ENCODE results near the gene PTPA. TPM values are rescaled to one million over a fixed set of nuclear protein-coding genes. Genes with fewer than 3 reads are reported as not detected.

PTPA gene
- total and polyA plus RNA-seq, 9 of the 15 experiments (the other 6 are each of a cell fraction or from before 2014, with no cell fraction given) = 1.7 to 121 (median 72.6) TPM

- TF ChIP-seq BCLAF1 (IDR thresholded peaks at IDR 0.05; ENCODE audit: borderline replicate concordance in 1 of 2, control insufficient read depth in 1 of 2, low read depth in 2 of 2, low read length in 1 of 2) (no peak), SNRNP70 (optimal IDR thresholded peaks at IDR 0.05; ENCODE audit: low read depth, low read length) (no peak), ZNF324 (CRISPR knock-in tag; IDR thresholded peaks at IDR 0.05) (no peak), SMC3 (conservative IDR thresholded peaks at IDR 0.05; ENCODE audit: insufficient read depth, low read depth, low read length) (peak; percentile 81), NCOA1 (IDR thresholded peaks at IDR 0.05; ENCODE audit: low read depth) (no peak), BRD4 (IDR thresholded peaks at IDR 0.05) (no peak), OTX1 (CRISPR knock-in tag; IDR thresholded peaks at IDR 0.05) (no peak), TRIM25 (IDR thresholded peaks at IDR 0.05; ENCODE audit: borderline replicate concordance) (no peak), ZNF253 (CRISPR knock-in tag; conservative IDR thresholded peaks at IDR 0.05) (no peak), ZNF23 (CRISPR knock-in tag; IDR thresholded peaks at IDR 0.05) (no peak), CTCF (IDR thresholded peaks at IDR 0.05 in 2 of 3, conservative IDR thresholded peaks at IDR 0.05 in 1 of 3; ENCODE audit: insufficient read depth in 2 of 3, low read depth in 1 of 3, low read length in 3 of 3) (peak; percentile 87 to 95 (median 94)), TCF7L2 (IDR thresholded peaks at IDR 0.05; ENCODE audit: low read depth, low read length) (no peak), SAFB2 (IDR thresholded peaks at IDR 0.05; ENCODE audit: borderline replicate concordance, low read depth, low read length, severe bottlenecking) (no peak), GABPB2 (CRISPR knock-in tag; conservative IDR thresholded peaks at IDR 0.05) (no peak), MLX (CRISPR knock-in tag; conservative IDR thresholded peaks at IDR 0.05) (no peak), MEIS2 (IDR thresholded peaks at IDR 0.05; ENCODE audit: partially characterized antibody) (peak; percentile 21), TRIM24 (IDR thresholded peaks at IDR 0.05) (no peak), SRSF9 (IDR thresholded peaks at IDR 0.05; ENCODE audit: borderline replicate concordance, low read depth, low read length) (no peak), NFXL1 (CRISPR knock-in tag; IDR thresholded peaks at IDR 0.05) (no peak)
These were observed 28.2 kb downstream of the PTPA start (continued) for GRCh38 chr9:129139233-129139992.
